Measurements from ENCODE around the gene BFSP2. TPM values are rescaled to one million over a fixed set of nuclear protein-coding genes. Genes with fewer than 3 reads are reported as not detected.

BFSP2 gene
- not detected for total RNA-seq
- polyA plus RNA-seq: not detected
- long read RNA-seq, donor 1: 0 reads
- long read RNA-seq, donor 2: 0 reads

- no peak within 1 kb of the TSS for H3K4me3 ChIP-seq (ENCODE audit: low read length in 2 of 2)
- H3K27ac ChIP-seq (ENCODE audit: low read depth in 1 of 2, low read length in 2 of 2): no peak within 1 kb of the TSS
- intact Hi-C loops (cut with DNase I): no loop called here
- H3K9me3 ChIP-seq (ENCODE audit: control insufficient read depth, low read length): no peaks in the 10 kb centered on the region
- H3K36me3 ChIP-seq (ENCODE audit: control insufficient read depth in 1 of 2, insufficient read depth in 2 of 2, low read length in 1 of 2): no peaks in the 10 kb centered on the region
- no peaks in the 10 kb centered on the region for H3K4me1 ChIP-seq (ENCODE audit: control insufficient read depth in 1 of 2, insufficient read depth in 2 of 2, low read length in 2 of 2)
- ATAC-seq (ENCODE audit: low FRiP score) (no peak), DNase-seq (peak in 1 of 2 donors; percentile 57)
- H3K27me3 ChIP-seq (ENCODE audit: control insufficient read depth in 1 of 2, insufficient read depth in 2 of 2, low read length in 1 of 2): no peaks in the 10 kb centered on the region
- 96 to 98% methylated on average over 15 of the region's 15 CpGs for WGBS, 2 donors
Observed at GRCh38 chr3:133400006-133400515, at the start of gene BFSP2. TSS of gene BFSP2 (plus strand) at chr3:133400056. CDS start at chr3:133400084, 28 bp downstream.

- 84 to 87% methylated on average over 4 of the region's 4 CpGs for WGBS, 2 donors
- no peaks in the 10 kb centered on the region for H3K27me3 ChIP-seq (ENCODE audit: control insufficient read depth in 1 of 2, insufficient read depth in 2 of 2, low read length in 1 of 2)
- DNase-seq (no peak), ATAC-seq (ENCODE audit: low FRiP score) (no peak)
- no peak overlapping the region for H3K27ac ChIP-seq (ENCODE audit: low read depth in 1 of 2, low read length in 2 of 2)
- H3K4me1 ChIP-seq (ENCODE audit: control insufficient read depth in 1 of 2, insufficient read depth in 2 of 2, low read length in 2 of 2): no peaks in the 10 kb centered on the region
- H3K9me3 ChIP-seq (ENCODE audit: control insufficient read depth, low read length): no peaks in the 10 kb centered on the region
- H3K36me3 ChIP-seq (ENCODE audit: control insufficient read depth in 1 of 2, insufficient read depth in 2 of 2, low read length in 1 of 2): no peaks in the 10 kb centered on the region
- intact Hi-C loops (cut with DNase I): no loop called here
- H3K4me3 ChIP-seq (ENCODE audit: low read length in 2 of 2): no peak overlapping the region
Observed at GRCh38 chr3:133354721-133355120, 45.1 kb upstream of the BFSP2 start.

GRCh38 chr3:133360476-133360875 lies 39.4 kb upstream of the BFSP2 start:
- intact Hi-C loops (cut with DNase I): no loop called here
- 92 to 96% methylated on average over 2 of the region's 2 CpGs for WGBS, 2 donors
- Histone ChIP-seq H3K27ac (ENCODE audit: low read depth in 1 of 2, low read length in 2 of 2) (no peak overlapping the region), H3K4me1 (ENCODE audit: control insufficient read depth in 1 of 2, insufficient read depth in 2 of 2, low read length in 2 of 2) (no peaks in the 10 kb centered on the region), H3K27me3 (ENCODE audit: control insufficient read depth in 1 of 2, insufficient read depth in 2 of 2, low read length in 1 of 2) (no peaks in the 10 kb centered on the region), H3K36me3 (ENCODE audit: control insufficient read depth in 1 of 2, insufficient read depth in 2 of 2, low read length in 1 of 2) (no peaks in the 10 kb centered on the region), H3K4me3 (ENCODE audit: low read length in 2 of 2) (no peak overlapping the region), H3K9me3 (ENCODE audit: control insufficient read depth, low read length) (no peaks in the 10 kb centered on the region)
- ATAC-seq (ENCODE audit: low FRiP score) (no peak), DNase-seq (no peak)

GRCh38 chr3:133361011-133361410 lies 38.8 kb upstream of the BFSP2 start:
- DNase-seq (no peak), ATAC-seq (ENCODE audit: low FRiP score) (no peak)
- Histone ChIP-seq H3K27ac (ENCODE audit: low read depth in 1 of 2, low read length in 2 of 2) (no peak overlapping the region), H3K9me3 (ENCODE audit: control insufficient read depth, low read length) (no peaks in the 10 kb centered on the region), H3K4me3 (ENCODE audit: low read length in 2 of 2) (no peak overlapping the region), H3K4me1 (ENCODE audit: control insufficient read depth in 1 of 2, insufficient read depth in 2 of 2, low read length in 2 of 2) (no peaks in the 10 kb centered on the region), H3K36me3 (ENCODE audit: control insufficient read depth in 1 of 2, insufficient read depth in 2 of 2, low read length in 1 of 2) (no peaks in the 10 kb centered on the region), H3K27me3 (ENCODE audit: control insufficient read depth in 1 of 2, insufficient read depth in 2 of 2, low read length in 1 of 2) (no peaks in the 10 kb centered on the region)
- WGBS, 2 donors: 88 to 90% methylated on average over 2 of the region's 2 CpGs
- intact Hi-C loops (cut with DNase I): no loop called here

- H3K4me1 ChIP-seq (ENCODE audit: control insufficient read depth in 1 of 2, insufficient read depth in 2 of 2, low read length in 2 of 2): no peaks in the 10 kb centered on the region
- H3K27ac ChIP-seq (ENCODE audit: low read depth in 1 of 2, low read length in 2 of 2): no peak overlapping the region
- intact Hi-C loops (cut with DNase I): no loop called here
- no peaks in the 10 kb centered on the region for H3K36me3 ChIP-seq (ENCODE audit: control insufficient read depth in 1 of 2, insufficient read depth in 2 of 2, low read length in 1 of 2)
- H3K4me3 ChIP-seq (ENCODE audit: low read length in 2 of 2): no peak overlapping the region
- no peak for ATAC-seq (ENCODE audit: low FRiP score)
- H3K9me3 ChIP-seq (ENCODE audit: control insufficient read depth, low read length): no peaks in the 10 kb centered on the region
- H3K27me3 ChIP-seq (ENCODE audit: control insufficient read depth in 1 of 2, insufficient read depth in 2 of 2, low read length in 1 of 2): no peaks in the 10 kb centered on the region
- whole genome bisulfite sequencing, 2 donors: 83 to 85% methylated on average over 4 of the region's 4 CpGs
- no peak for DNase-seq
Observed at GRCh38 chr3:133361435-133361834, 38.4 kb upstream of the BFSP2 start.

- Histone ChIP-seq H3K9me3 (ENCODE audit: control insufficient read depth, low read length) (no peaks in the 10 kb centered on the region), H3K27ac (ENCODE audit: low read depth in 1 of 2, low read length in 2 of 2) (no peak overlapping the region), H3K27me3 (ENCODE audit: control insufficient read depth in 1 of 2, insufficient read depth in 2 of 2, low read length in 1 of 2) (no peaks in the 10 kb centered on the region), H3K36me3 (ENCODE audit: control insufficient read depth in 1 of 2, insufficient read depth in 2 of 2, low read length in 1 of 2) (no peaks in the 10 kb centered on the region), H3K4me1 (ENCODE audit: control insufficient read depth in 1 of 2, insufficient read depth in 2 of 2, low read length in 2 of 2) (no peaks in the 10 kb centered on the region), H3K4me3 (ENCODE audit: low read length in 2 of 2) (no peak overlapping the region)
- intact Hi-C loops (cut with DNase I): no loop called here
- DNase-seq: no peak
- no peak for ATAC-seq (ENCODE audit: low FRiP score)
- WGBS, 2 donors: 87% methylated on average over 4 of the region's 4 CpGs
Observed at GRCh38 chr3:133362539-133362938, 37.3 kb upstream of the BFSP2 start.

GRCh38 chr3:133364704-133365103 lies 35.2 kb upstream of the BFSP2 start:
- Histone ChIP-seq H3K4me1 (ENCODE audit: control insufficient read depth in 1 of 2, insufficient read depth in 2 of 2, low read length in 2 of 2) (no peaks in the 10 kb centered on the region), H3K27me3 (ENCODE audit: control insufficient read depth in 1 of 2, insufficient read depth in 2 of 2, low read length in 1 of 2) (no peaks in the 10 kb centered on the region), H3K9me3 (ENCODE audit: control insufficient read depth, low read length) (no peaks in the 10 kb centered on the region), H3K36me3 (ENCODE audit: control insufficient read depth in 1 of 2, insufficient read depth in 2 of 2, low read length in 1 of 2) (no peaks in the 10 kb centered on the region), H3K27ac (ENCODE audit: low read depth in 1 of 2, low read length in 2 of 2) (no peak overlapping the region), H3K4me3 (ENCODE audit: low read length in 2 of 2) (no peak overlapping the region)
- ATAC-seq (ENCODE audit: low FRiP score): no peak
- 64 to 65% methylated on average over 4 of the region's 4 CpGs for WGBS, 2 donors
- intact Hi-C loops (cut with DNase I): no loop called here
- DNase-seq: no peak

- Histone ChIP-seq H3K4me1 (ENCODE audit: control insufficient read depth in 1 of 2, insufficient read depth in 2 of 2, low read length in 2 of 2) (no peaks in the 10 kb centered on the region), H3K9me3 (ENCODE audit: control insufficient read depth, low read length) (peaks cover 1% of the 10 kb centered on the region), H3K27ac (ENCODE audit: low read depth in 1 of 2, low read length in 2 of 2) (no peak overlapping the region), H3K36me3 (ENCODE audit: control insufficient read depth in 1 of 2, insufficient read depth in 2 of 2, low read length in 1 of 2) (no peaks in the 10 kb centered on the region), H3K27me3 (ENCODE audit: control insufficient read depth in 1 of 2, insufficient read depth in 2 of 2, low read length in 1 of 2) (no peaks in the 10 kb centered on the region), H3K4me3 (ENCODE audit: low read length in 2 of 2) (no peak overlapping the region)
- ATAC-seq (ENCODE audit: low FRiP score): no peak
- 95 to 98% methylated on average over 2 of the region's 2 CpGs for WGBS, 2 donors
- intact Hi-C loops (cut with DNase I): no loop called here
- DNase-seq: no peak
Observed at GRCh38 chr3:133366921-133367320, 32.9 kb upstream of the BFSP2 start.

- intact Hi-C loops (cut with DNase I): no loop called here
- Histone ChIP-seq H3K27ac (ENCODE audit: low read depth in 1 of 2, low read length in 2 of 2) (no peak overlapping the region), H3K36me3 (ENCODE audit: control insufficient read depth in 1 of 2, insufficient read depth in 2 of 2, low read length in 1 of 2) (no peaks in the 10 kb centered on the region), H3K9me3 (ENCODE audit: control insufficient read depth, low read length) (peaks cover 1% of the 10 kb centered on the region), H3K4me3 (ENCODE audit: low read length in 2 of 2) (no peak overlapping the region), H3K4me1 (ENCODE audit: control insufficient read depth in 1 of 2, insufficient read depth in 2 of 2, low read length in 2 of 2) (no peaks in the 10 kb centered on the region), H3K27me3 (ENCODE audit: control insufficient read depth in 1 of 2, insufficient read depth in 2 of 2, low read length in 1 of 2) (no peaks in the 10 kb centered on the region)
- ATAC-seq (ENCODE audit: low FRiP score) (no peak), DNase-seq (no peak)
- 91 to 98% methylated on average over 3 of the region's 3 CpGs for WGBS, 2 donors
Observed at GRCh38 chr3:133367403-133367802, 32.5 kb upstream of the BFSP2 start.

Data from aorta (tissue), 5 donors.